Natural killer cell (primary cell): ENCODE measurements around the gene SEMA5A. TPM values are rescaled to one million over a fixed set of nuclear protein-coding genes. Genes with fewer than 3 reads are reported as not detected.

Experiments used
- ATAC-seq, 3 donors: fragments of 150-1000 bp in 2 of 3; fragments of 200-7000 bp in 1 of 3; cut with Tn5 transposase; 1 replicate in 1 of 3; 2 replicates in 2 of 3; pipeline ENCODE4 v1.10.0; 2021; ENCODE audit warnings: mild to moderate bottlenecking in 2 of 3, moderate library complexity in 2 of 3
- DNase-seq, 2 donors: peaks; one replicate each; pipeline versions ENCODE4 v3.0.0 to v3.0.0-alpha.2; 2013 to 2021; ENCODE audit warnings: mixed read lengths in 1 of 2
- H3K27ac ChIP-seq: one replicate; pipeline ENCODE4 v1.5.1; 2013; ENCODE audit warnings: mild to moderate bottlenecking, low read length
- H3K27me3 ChIP-seq: one replicate; pipeline ENCODE4 v1.6.1; 2013; ENCODE audit warnings: low read length; ENCODE audit not compliant: control insufficient read depth, insufficient read depth
- H3K36me3 ChIP-seq: one replicate; pipeline ENCODE4 v1.6.1; 2013; ENCODE audit warnings: low read length; ENCODE audit not compliant: control insufficient read depth, insufficient read depth
- H3K4me1 ChIP-seq: one replicate; pipeline ENCODE4 v1.6.1; 2013; ENCODE audit warnings: low read length; ENCODE audit not compliant: control insufficient read depth, insufficient read depth
- H3K4me3 ChIP-seq: one replicate; pipeline ENCODE4 v1.5.1; 2013; ENCODE audit warnings: low read length
- H3K9me3 ChIP-seq: one replicate; pipeline ENCODE4 v1.6.1; 2013; ENCODE audit warnings: low read length; ENCODE audit not compliant: control insufficient read depth, insufficient read depth
- H3K27ac Mint-ChIP-seq, 2 donors: one replicate each; pipeline ENCODE4 v1.8.0; 2022; ENCODE audit warnings: mild to moderate bottlenecking in 2 of 2, mixed read lengths in 2 of 2, moderate library complexity in 1 of 2
- H3K27me3 Mint-ChIP-seq, 2 donors: one replicate each; pipeline ENCODE4 v1.8.0; 2022; ENCODE audit warnings: low read depth in 2 of 2, mixed read lengths in 2 of 2
- H3K36me3 Mint-ChIP-seq: one replicate; pipeline ENCODE4 v1.8.0; 2022; ENCODE audit warnings: mixed read lengths
- H3K4me1 Mint-ChIP-seq, 2 donors: one replicate each; pipeline ENCODE4 v1.8.0; 2022; ENCODE audit warnings: mixed read lengths in 2 of 2
- H3K4me3 Mint-ChIP-seq: one replicate; pipeline ENCODE4 v1.8.0; 2022; ENCODE audit warnings: mild to moderate bottlenecking, moderate library complexity, mixed read lengths
- H3K9me3 Mint-ChIP-seq, 2 donors: one replicate each; pipeline ENCODE4 v1.8.0; 2022; ENCODE audit warnings: mixed read lengths in 2 of 2
- WGBS: methylation state at CpG from one replicate; pipeline ENCODE4 v1.1.7; 2013; ENCODE audit warnings: missing lambda C conversion rate; ENCODE audit not compliant: insufficient coverage; 5-methylcytosine and 5-hydroxymethylcytosine counted together
- intact Hi-C: fragments of 100-400 bp; cut with micrococcal nuclease; formaldehyde crosslinking; loops from one replicate; pipeline ENCODE4 v1.14.2; 2022
- total RNA-seq, 4 donors: library from RNA; stranded (reverse); fragments of 120-200 nt in 1 of 4; gene quantifications; one replicate each; pipeline versions ENCODE4 v1.2.3 to v1.2.4, GENCODE V29; 2013 to 2022
- TF ChIP-seq, protein P1 (sequence below): fragments of 200-600 bp; IDR thresholded peaks from one replicate; pipeline ENCODE4 v1.8.0; 2022; ENCODE audit warnings: antibody characterized with exemption

Gene SEMA5A
- total RNA-seq, 3 donors from 2014 or later (not counting 1 experiment from before 2014, with no cell fraction given): 0.15 TPM; not detected in 2

DNA sequence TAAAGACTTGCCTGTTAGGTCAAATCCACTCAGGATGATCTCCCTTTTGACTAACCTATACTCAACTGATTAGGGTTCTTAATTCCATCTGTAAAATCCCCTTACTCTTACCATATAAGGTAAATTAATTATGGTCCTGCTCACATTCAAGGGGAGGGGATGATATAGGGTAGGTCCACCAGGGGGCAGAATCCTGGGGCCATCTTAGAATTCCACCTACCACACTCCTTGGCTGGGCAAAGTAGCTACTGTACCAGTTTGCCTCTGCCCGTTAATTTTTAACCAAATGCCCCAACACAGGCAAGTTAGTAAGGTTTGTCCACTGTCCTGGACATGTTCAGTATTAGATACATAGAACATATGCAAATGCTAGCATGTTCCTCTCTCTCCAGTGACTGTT, 262.4 kb downstream of the SEMA5A start:
- ATAC-seq: no peak
- TF ChIP-seq, protein P1, sequence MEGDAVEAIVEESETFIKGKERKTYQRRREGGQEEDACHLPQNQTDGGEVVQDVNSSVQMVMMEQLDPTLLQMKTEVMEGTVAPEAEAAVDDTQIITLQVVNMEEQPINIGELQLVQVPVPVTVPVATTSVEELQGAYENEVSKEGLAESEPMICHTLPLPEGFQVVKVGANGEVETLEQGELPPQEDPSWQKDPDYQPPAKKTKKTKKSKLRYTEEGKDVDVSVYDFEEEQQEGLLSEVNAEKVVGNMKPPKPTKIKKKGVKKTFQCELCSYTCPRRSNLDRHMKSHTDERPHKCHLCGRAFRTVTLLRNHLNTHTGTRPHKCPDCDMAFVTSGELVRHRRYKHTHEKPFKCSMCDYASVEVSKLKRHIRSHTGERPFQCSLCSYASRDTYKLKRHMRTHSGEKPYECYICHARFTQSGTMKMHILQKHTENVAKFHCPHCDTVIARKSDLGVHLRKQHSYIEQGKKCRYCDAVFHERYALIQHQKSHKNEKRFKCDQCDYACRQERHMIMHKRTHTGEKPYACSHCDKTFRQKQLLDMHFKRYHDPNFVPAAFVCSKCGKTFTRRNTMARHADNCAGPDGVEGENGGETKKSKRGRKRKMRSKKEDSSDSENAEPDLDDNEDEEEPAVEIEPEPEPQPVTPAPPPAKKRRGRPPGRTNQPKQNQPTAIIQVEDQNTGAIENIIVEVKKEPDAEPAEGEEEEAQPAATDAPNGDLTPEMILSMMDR: no peak
- Mint-ChIP-seq H3K9me3 (peaks cover 3 to 5% of the 10 kb centered on the region in 2 donors), H3K4me3 (no peak overlapping the region), H3K27me3 (no peaks in the 10 kb centered on the region), H3K36me3 (no peaks in the 10 kb centered on the region), H3K4me1 (no peaks in the 10 kb centered on the region), H3K27ac (no peak overlapping the region)
- no peaks in the 10 kb centered on the region for H3K4me1 ChIP-seq
- H3K4me3 ChIP-seq: no peak overlapping the region
- no peaks in the 10 kb centered on the region for H3K9me3 ChIP-seq
- 100% methylated on average over 1 of the region's 1 CpG for WGBS
- no peak for DNase-seq
- no peaks in the 10 kb centered on the region for H3K36me3 ChIP-seq
- H3K27me3 ChIP-seq: no peaks in the 10 kb centered on the region
- no peak overlapping the region for H3K27ac ChIP-seq
- intact Hi-C loops: no loop called here

GRCh38 chr5:9283021-9283420, 262.9 kb downstream of the SEMA5A start:
- H3K36me3 ChIP-seq: no peaks in the 10 kb centered on the region
- ATAC-seq (no peak), DNase-seq (no peak)
- intact Hi-C loops: no loop called here
- H3K4me1 ChIP-seq: no peaks in the 10 kb centered on the region
- TF ChIP-seq, protein P1: no peak
- WGBS: 60% methylated on average over 3 of the region's 3 CpGs
- H3K4me3 ChIP-seq: no peak overlapping the region
- H3K4me1 Mint-ChIP-seq: no peaks in the 10 kb centered on the region
- H3K4me3 Mint-ChIP-seq: no peak overlapping the region
- no peaks in the 10 kb centered on the region for H3K36me3 Mint-ChIP-seq
- H3K9me3 Mint-ChIP-seq: peaks cover 3 to 5% of the 10 kb centered on the region in 2 donors
- no peak overlapping the region for H3K27ac ChIP-seq
- H3K27me3 Mint-ChIP-seq: no peaks in the 10 kb centered on the region
- H3K27ac Mint-ChIP-seq: no peak overlapping the region
- H3K9me3 ChIP-seq: no peaks in the 10 kb centered on the region
- no peaks in the 10 kb centered on the region for H3K27me3 ChIP-seq

DNA sequence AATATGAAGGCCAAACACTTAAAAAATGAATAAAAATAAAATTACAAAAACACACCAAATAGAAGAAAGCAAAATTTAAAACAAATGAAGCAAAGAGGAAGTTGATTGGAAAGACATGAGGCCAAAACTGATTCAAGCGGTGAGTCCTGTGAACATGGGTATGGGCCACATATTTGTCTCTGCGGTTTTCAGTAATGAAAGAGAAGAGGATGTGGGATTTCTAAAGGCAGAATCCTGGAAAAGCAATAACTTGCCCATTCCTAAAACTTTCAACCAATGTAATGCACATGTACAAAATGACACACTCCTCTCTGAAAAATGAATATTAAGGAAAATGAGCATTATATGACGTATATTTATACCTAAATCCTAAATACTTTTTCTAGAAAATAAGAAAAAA, 263.7 kb downstream of the SEMA5A start:
- Mint-ChIP-seq H3K9me3 (peaks cover 3 to 5% of the 10 kb centered on the region in 2 donors), H3K4me1 (no peaks in the 10 kb centered on the region), H3K4me3 (no peak overlapping the region), H3K27me3 (no peaks in the 10 kb centered on the region), H3K36me3 (no peaks in the 10 kb centered on the region), H3K27ac (no peak overlapping the region)
- TF ChIP-seq, protein P1: no peak
- 86% methylated on average over 3 of the region's 3 CpGs for WGBS
- no peaks in the 10 kb centered on the region for H3K36me3 ChIP-seq
- H3K27me3 ChIP-seq: no peaks in the 10 kb centered on the region
- DNase-seq (no peak), ATAC-seq (no peak)
- no peaks in the 10 kb centered on the region for H3K9me3 ChIP-seq
- no peak overlapping the region for H3K27ac ChIP-seq
- intact Hi-C loops: no loop called here
- no peaks in the 10 kb centered on the region for H3K4me1 ChIP-seq
- no peak overlapping the region for H3K4me3 ChIP-seq

- no peak overlapping the region for H3K27ac Mint-ChIP-seq
- no peak overlapping the region for H3K4me3 Mint-ChIP-seq
- H3K9me3 Mint-ChIP-seq: peaks cover 1 to 9% of the 10 kb centered on the region in 2 donors
- Histone ChIP-seq H3K4me3 (no peak overlapping the region), H3K27me3 (no peaks in the 10 kb centered on the region), H3K27ac (no peak overlapping the region), H3K36me3 (no peaks in the 10 kb centered on the region), H3K4me1 (no peaks in the 10 kb centered on the region), H3K9me3 (no peaks in the 10 kb centered on the region)
- H3K27me3 Mint-ChIP-seq: no peaks in the 10 kb centered on the region
- DNase-seq (no peak), ATAC-seq (no peak)
- H3K4me1 Mint-ChIP-seq: no peaks in the 10 kb centered on the region
- WGBS: 83% methylated on average over 1 of the region's 1 CpG
- TF ChIP-seq, protein P1: no peak
- intact Hi-C loops: no loop called here
- no peaks in the 10 kb centered on the region for H3K36me3 Mint-ChIP-seq
Measured at GRCh38 chr5:9279774-9280173, 266.1 kb downstream of the SEMA5A start.
